Caco-2 (cell line): Measurements from ENCODE around the gene FAM118B. TPM values are rescaled to one million over a fixed set of nuclear protein-coding genes. Genes with fewer than 3 reads are reported as not detected.

Experiments used
- BruUV-seq: library from RNA; stranded (reverse); fragments of 400-500 nt; replicated peaks from 2 replicates; lab custom pipeline; 2021; lab: Mats Ljungman, UMichigan
- CTCF ChIA-PET: fragments of 300-600 bp; sonication (Branson Sonifier 250); formaldehyde crosslinking; loops from one replicate; lab custom pipeline; 2022; ENCODE audit warnings: antibody characterized with exemption; lab: Charles Lee
- POLR2A ChIA-PET: fragments of 300-600 bp; sonication (Branson Sonifier 250); formaldehyde crosslinking; loops from one replicate; lab custom pipeline; 2022; ENCODE audit warnings: antibody characterized with exemption; lab: Charles Lee
- DNase-seq, 2 experiments: peaks; one replicate each; pipeline versions ENCODE4 v3.0.0 to v3.0.0-alpha.2; 2020 to 2022
- H3K27me3 ChIP-seq: replicated peaks from 2 replicates; pipeline ENCODE4 v1.6.0; 2011; ENCODE audit warnings: low read length; ENCODE audit not compliant: control insufficient read depth, insufficient read depth
- H3K36me3 ChIP-seq: 2 replicates; pipeline ENCODE4 v1.5.1; 2011; ENCODE audit warnings: low read length; ENCODE audit not compliant: control insufficient read depth, insufficient read depth
- H3K4me1 ChIP-seq: fragments of 250-450 bp; sonication (Bioruptor Pico); 2 replicates; pipeline ENCODE4 v1.5.1; 2020; ENCODE audit warnings: mild to moderate bottlenecking
- H3K4me3 ChIP-seq: 2 replicates; pipeline ENCODE4 v1.5.1; 2011; ENCODE audit warnings: low read depth, mild to moderate bottlenecking, control low read depth, low read length
- H3K9me3 ChIP-seq: fragments of 250-450 bp; sonication (Bioruptor Pico); 2 replicates; pipeline ENCODE4 v1.5.1; 2020; ENCODE audit warnings: mild to moderate bottlenecking, moderate library complexity
- H3K27ac Mint-ChIP-seq: one replicate; pipeline ENCODE4 v1.8.0; 2022; ENCODE audit warnings: mixed read lengths; ENCODE audit not compliant: unreplicated experiment
- H3K27me3 Mint-ChIP-seq: one replicate; pipeline ENCODE4 v1.8.0; 2022; ENCODE audit warnings: mixed read lengths; ENCODE audit not compliant: insufficient read depth, unreplicated experiment
- H3K36me3 Mint-ChIP-seq: one replicate; pipeline ENCODE4 v1.8.0; 2022; ENCODE audit warnings: mild to moderate bottlenecking, mixed read lengths; ENCODE audit not compliant: insufficient read depth, unreplicated experiment
- H3K4me1 Mint-ChIP-seq: one replicate; pipeline ENCODE4 v1.8.0; 2022; ENCODE audit warnings: low read depth, mixed read lengths; ENCODE audit not compliant: unreplicated experiment
- H3K4me3 Mint-ChIP-seq: one replicate; pipeline ENCODE4 v1.8.0; 2022; ENCODE audit warnings: mild to moderate bottlenecking, moderate library complexity, mixed read lengths; ENCODE audit not compliant: unreplicated experiment
- H3K9me3 Mint-ChIP-seq: one replicate; pipeline ENCODE4 v1.8.0; 2022; ENCODE audit warnings: mixed read lengths; ENCODE audit not compliant: unreplicated experiment
- intact Hi-C: fragments of 100-400 bp; cut with micrococcal nuclease; formaldehyde crosslinking; loops from one replicate; pipeline ENCODE4 v1.10.0; 2022; ENCODE audit not compliant: unreplicated experiment
- total RNA-seq: library from RNA; stranded (reverse); gene quantifications from 2 replicates; pipeline ENCODE4 v1.2.3, GENCODE V29; 2022
- TF ChIP-seq, protein P1 (sequence below), 2 experiments: fragments of 200-600 bp in 1 of 2; IDR thresholded peaks; 1 replicate in 1 of 2; 2 replicates in 1 of 2; pipeline versions ENCODE4 v1.5.1 to v1.8.0; 2011 to 2022; ENCODE audit warnings: antibody characterized with exemption in 1 of 2, control low read depth in 1 of 2, inconsistent platforms in 1 of 2, low read depth in 1 of 2, low read length in 1 of 2, mild to moderate bottlenecking in 1 of 2, moderate library complexity in 1 of 2; ENCODE audit not compliant: insufficient read depth in 1 of 2, severe bottlenecking in 1 of 2, unreplicated experiment in 1 of 2

Gene FAM118B
- total RNA-seq, 1 experiment from 2014 or later: 36.5 TPM

DNA sequence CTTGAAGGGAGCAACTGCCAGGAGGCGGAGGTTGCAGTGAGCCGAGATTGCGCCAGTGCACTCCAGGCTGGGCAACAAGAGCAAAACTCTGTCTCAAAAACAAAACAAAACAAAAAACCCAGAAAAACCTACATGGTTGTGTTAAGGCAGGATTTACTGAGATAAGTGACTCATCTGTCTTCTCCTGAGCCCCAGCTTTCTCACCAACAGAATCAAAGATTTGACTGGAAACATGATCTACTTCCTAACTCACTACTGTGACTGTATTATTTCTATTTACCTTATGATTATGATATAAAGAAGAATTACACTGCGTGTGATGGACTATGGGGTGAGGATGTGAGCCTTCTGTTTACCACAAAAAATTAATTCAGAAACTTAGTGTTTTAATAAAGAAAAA, 21.8 kb downstream of the FAM118B start:
- ChIA-PET CTCF (no interaction called here), POLR2A (no interaction called here)
- H3K4me3 Mint-ChIP-seq: no peak overlapping the region
- BruUV-seq: no TSS peak
- DNase-seq: no peak
- no peaks in the 10 kb centered on the region for H3K27me3 ChIP-seq
- no peaks in the 10 kb centered on the region for H3K9me3 ChIP-seq
- H3K9me3 Mint-ChIP-seq: no peaks in the 10 kb centered on the region
- intact Hi-C loops: no loop called here
- TF ChIP-seq, protein P1, sequence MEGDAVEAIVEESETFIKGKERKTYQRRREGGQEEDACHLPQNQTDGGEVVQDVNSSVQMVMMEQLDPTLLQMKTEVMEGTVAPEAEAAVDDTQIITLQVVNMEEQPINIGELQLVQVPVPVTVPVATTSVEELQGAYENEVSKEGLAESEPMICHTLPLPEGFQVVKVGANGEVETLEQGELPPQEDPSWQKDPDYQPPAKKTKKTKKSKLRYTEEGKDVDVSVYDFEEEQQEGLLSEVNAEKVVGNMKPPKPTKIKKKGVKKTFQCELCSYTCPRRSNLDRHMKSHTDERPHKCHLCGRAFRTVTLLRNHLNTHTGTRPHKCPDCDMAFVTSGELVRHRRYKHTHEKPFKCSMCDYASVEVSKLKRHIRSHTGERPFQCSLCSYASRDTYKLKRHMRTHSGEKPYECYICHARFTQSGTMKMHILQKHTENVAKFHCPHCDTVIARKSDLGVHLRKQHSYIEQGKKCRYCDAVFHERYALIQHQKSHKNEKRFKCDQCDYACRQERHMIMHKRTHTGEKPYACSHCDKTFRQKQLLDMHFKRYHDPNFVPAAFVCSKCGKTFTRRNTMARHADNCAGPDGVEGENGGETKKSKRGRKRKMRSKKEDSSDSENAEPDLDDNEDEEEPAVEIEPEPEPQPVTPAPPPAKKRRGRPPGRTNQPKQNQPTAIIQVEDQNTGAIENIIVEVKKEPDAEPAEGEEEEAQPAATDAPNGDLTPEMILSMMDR (IDR thresholded peaks at IDR 0.05; ENCODE audit: insufficient read depth in 1 of 2, low read depth in 1 of 2, low read length in 1 of 2, severe bottlenecking in 1 of 2, unreplicated experiment in 1 of 2): no peak
- no peaks in the 10 kb centered on the region for H3K4me1 Mint-ChIP-seq
- no peak overlapping the region for H3K27ac Mint-ChIP-seq
- peaks cover 19% of the 10 kb centered on the region for H3K36me3 Mint-ChIP-seq
- no peak overlapping the region for H3K4me3 ChIP-seq
- no peaks in the 10 kb centered on the region for H3K36me3 ChIP-seq
- no peaks in the 10 kb centered on the region for H3K4me1 ChIP-seq
- H3K27me3 Mint-ChIP-seq: no peaks in the 10 kb centered on the region

DNA sequence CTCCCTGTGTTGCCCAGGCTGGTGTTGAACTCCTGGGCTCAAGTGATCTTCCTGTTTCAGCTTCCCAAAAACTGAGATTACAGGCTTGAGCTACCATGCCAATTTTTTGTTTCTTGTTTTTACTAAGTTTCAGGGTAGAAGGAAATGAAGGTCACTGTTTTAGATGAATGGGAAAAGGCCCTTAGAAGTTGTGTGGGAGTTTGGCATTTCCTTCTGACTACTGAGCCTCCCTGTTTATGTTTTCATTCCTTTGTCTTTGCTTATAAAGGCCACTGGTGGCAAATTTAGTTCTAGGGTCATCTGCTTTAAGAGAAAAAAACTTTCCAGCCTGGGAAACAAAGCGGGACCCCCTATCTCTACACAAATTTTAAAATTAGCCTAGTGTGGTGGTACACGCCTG, 35.1 kb downstream of the FAM118B start:
- POLR2A ChIA-PET: no interaction called here
- Mint-ChIP-seq H3K4me3 (no peak overlapping the region), H3K27ac (no peak overlapping the region), H3K27me3 (no peaks in the 10 kb centered on the region), H3K9me3 (no peaks in the 10 kb centered on the region), H3K36me3 (peaks cover 74% of the 10 kb centered on the region), H3K4me1 (no peaks in the 10 kb centered on the region)
- CTCF ChIA-PET: no interaction called here
- TF ChIP-seq, protein P1 (IDR thresholded peaks at IDR 0.05; ENCODE audit: insufficient read depth in 1 of 2, low read depth in 1 of 2, low read length in 1 of 2, severe bottlenecking in 1 of 2, unreplicated experiment in 1 of 2): no peak
- Histone ChIP-seq H3K9me3 (no peaks in the 10 kb centered on the region), H3K36me3 (peaks cover 2% of the 10 kb centered on the region; the same call in 1 of the 2 replicates), H3K4me1 (no peaks in the 10 kb centered on the region), H3K27me3 (no peaks in the 10 kb centered on the region), H3K4me3 (no peak overlapping the region)
- BruUV-seq: no TSS peak
- intact Hi-C loops: no loop called here
- no peak for DNase-seq

DNA sequence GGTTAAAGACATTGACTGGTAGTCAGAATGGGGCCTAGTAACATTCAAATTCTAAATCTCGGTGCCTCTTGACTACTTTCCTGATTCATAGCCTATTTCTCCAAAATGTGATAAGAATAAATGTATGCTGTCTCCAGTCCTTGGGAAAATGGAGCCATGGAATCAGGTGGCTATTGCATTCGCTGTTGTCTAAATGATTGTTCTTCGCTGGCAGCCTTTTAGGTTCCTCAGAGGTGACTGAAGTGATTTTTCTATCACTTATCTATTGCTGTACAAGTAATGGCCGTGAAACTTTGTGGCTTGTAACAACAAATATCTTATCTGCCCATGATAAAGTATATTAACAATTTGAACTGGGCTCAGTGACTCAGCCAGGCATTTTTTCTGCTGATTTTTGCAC, 41.7 kb downstream of the FAM118B start:
- H3K9me3 Mint-ChIP-seq: no peaks in the 10 kb centered on the region
- H3K36me3 Mint-ChIP-seq: peaks cover 85% of the 10 kb centered on the region
- ChIA-PET CTCF (no interaction called here), POLR2A (no interaction called here)
- no peaks in the 10 kb centered on the region for H3K4me1 Mint-ChIP-seq
- BruUV-seq: no TSS peak
- no peak overlapping the region for H3K27ac Mint-ChIP-seq
- no peak for DNase-seq
- Histone ChIP-seq H3K27me3 (no peaks in the 10 kb centered on the region), H3K4me1 (no peaks in the 10 kb centered on the region), H3K36me3 (no peaks in the 10 kb centered on the region), H3K4me3 (no peak overlapping the region), H3K9me3 (no peaks in the 10 kb centered on the region)
- intact Hi-C loops: no loop called here
- TF ChIP-seq, protein P1 (IDR thresholded peaks at IDR 0.05; ENCODE audit: insufficient read depth in 1 of 2, low read depth in 1 of 2, low read length in 1 of 2, severe bottlenecking in 1 of 2, unreplicated experiment in 1 of 2): no peak
- no peak overlapping the region for H3K4me3 Mint-ChIP-seq
- H3K27me3 Mint-ChIP-seq: no peaks in the 10 kb centered on the region
